NCI-H526 treated with DMSO at 0.1 percent for 48 hours (cell line): ENCODE data around the gene MLST8.
A peak's percentile ranks its signal among the peaks of the same experiment; 100 is the strongest.
"Not testable (repeated sequence)": the region's sequence is repeated elsewhere in the genome, so short reads cannot be mapped to it uniquely, and the experiment has no call there.

Source experiments
- DNase-seq: peaks from one replicate; lab custom pipeline; 2025; lab: John Stamatoyannopoulos, UW

Gene MLST8

DNA sequence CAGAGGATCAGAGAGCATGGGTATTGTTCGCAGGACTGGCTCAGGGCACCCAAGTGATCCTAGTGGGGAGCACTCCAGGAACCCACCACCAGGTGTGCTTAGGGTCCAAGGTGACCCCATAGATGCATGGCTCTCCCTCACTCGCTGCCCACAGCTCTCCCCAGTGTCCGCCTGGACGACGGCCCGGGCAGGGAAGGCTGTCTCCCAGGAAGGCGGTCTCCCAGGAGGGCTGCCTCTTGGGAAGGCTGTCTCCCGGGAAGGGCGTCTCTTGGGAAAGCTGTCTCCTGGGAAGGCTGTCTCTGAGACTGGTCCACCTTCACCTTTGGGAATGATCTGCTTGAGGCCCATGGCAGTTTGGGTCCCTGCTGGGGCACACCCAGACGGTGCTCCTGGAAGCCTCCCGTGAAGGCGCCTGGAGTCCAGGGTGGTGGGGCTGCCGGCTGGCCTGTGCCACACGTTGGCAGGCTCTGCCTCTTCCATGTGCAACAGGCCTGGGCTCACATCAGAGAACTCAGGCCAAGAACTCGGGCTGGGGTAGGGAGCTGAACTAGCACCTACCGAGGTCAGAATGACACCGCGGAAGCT is 41.1 kb downstream of the MLST8 start:
- no peak for DNase-seq

DNA sequence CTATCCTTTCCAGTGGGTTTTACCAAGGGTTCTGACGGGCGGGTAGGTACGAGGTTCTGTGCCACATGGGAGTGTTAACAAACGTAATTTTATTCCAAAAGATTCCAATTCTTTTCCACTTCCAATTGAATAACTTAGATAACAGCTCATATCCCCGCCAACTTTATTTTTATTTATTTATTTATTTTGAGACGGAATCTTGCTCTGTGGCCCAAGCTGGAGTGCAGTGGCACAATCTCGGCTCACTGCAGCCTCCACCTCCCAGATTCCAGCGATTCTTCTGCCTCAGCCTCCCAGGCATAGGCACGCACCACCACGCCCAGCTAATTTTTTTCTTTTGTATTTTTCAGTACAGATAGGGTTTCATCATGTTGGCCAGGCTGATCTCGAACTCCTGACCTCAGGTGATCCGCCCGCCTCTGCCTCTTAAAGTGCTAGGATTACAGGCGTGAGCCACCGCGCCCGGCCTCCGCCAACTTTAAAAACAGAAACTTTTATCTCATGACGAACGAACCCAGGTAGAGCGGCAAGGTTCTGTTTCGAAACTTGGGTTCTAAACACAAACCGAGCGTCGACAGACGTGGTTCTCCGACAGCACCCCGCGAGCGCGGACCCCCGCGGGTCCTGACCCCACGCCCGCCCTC is 45.5 kb downstream of the MLST8 start:
- no peak for DNase-seq

DNA sequence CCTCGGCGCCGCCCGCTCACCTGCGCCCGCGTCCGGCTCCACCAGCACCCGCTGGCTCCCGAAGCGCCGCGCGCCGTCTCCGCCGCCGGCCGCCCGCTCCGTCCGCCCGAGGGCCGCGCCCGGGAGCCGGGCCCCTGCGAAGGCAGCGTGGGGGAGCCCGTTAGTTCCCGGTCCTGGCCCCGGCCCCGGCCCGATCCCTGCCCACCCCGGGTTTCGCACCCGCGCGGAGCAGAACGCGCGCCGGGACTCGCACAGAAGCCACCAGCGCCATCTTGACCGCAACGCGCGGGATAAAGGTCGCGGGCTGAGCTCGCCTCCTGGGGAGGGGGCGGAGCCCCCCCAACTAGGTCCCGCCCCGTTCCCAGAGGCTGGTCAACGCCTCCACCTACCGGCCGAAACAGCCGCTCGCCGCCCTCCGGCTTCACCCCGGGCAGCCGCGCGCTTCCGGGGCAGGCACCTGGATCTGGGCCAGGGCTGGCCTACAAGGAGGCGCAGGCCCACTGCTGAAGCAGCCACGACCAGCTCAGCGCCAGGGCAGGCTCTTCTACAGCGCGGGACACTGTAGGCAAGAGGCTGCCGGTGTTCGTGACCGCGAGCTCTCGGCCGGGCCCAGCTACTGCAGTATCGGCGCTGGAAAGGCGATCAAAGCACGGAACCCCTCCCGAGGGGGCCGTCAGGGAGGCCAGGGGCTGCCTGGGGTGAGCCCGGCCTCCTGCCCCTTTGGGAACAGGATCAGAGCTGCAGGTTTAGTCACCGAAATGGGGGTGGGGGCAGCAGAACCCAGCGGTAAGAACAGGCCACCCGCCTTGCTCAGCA is 46.2 kb downstream of the MLST8 start, which contains the start of gene ECI1:
Gene ECI1 (minus strand): TSS at position 292 of the 816 bp plus-strand sequence. CDS start 21 bp downstream, at position 271.
- DNase-seq: peak; percentile 79

DNA sequence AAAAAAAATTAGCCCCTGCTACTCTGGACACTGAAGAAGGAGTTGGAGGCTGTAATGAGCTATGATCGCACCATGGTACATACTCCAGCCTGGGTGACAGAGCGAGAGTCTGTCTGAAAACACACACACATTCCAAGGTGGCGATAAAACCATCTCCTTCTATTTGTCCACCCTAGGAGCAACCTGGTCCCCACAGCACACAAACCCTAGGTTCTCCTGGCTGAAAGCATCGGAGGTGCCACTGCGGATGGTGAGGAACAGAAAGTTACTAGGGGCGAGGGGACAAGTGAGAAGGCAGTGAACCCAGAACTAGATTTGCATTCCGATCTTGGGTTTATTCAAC is 47.5 kb downstream of the MLST8 start:
- no peak for DNase-seq

DNA sequence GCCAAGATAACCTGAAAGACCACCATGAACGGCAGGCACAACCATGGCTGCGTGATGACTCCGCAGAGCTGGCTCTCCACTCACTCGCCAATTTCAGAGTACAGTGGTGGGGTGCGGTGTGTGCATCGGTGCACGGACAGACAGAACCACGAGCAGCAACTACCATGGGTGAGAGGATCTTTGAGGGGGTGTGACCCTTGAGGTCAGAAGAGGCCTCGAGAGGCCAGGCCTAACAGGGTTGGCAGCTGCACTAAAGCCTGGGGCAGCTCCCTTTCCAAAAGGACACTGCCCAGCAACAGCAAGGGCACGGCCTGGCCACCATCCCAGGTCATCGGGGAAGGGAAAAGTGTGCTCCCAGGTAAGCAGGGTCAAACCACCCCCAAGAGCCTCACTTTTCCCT is 48.0 kb downstream of the MLST8 start:
- DNase-seq: no peak

DNA sequence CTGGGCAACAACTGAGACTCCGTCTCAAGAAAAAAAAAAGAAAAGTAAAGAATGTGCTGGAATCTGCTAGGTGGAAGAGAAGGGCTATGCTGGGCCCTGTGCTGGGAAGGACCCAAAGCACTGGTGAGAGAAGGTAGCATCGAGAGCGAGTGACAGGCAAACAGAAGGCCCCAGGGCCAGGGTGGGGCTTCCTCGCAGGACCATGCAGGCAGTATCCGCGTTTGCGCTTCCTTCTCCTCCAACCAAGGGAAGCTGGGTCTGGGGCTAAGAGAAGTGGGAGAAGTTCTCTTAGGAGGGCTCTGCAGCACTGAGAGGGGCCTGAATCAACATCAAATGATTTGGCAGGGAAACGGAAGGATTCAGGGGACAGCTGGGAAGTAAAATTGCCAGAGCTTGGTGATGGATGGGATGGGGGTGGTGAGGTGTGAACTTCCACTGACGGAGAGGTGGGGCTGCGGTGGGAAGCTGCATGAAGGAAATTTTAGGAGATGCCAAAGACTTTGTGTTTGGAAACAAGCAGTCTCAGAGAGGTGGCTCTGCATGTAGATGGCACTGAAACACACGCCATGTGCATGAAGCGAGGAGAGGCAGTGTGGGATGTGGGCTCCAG is 51.4 kb downstream of the MLST8 start:
- DNase-seq: no peak

DNA sequence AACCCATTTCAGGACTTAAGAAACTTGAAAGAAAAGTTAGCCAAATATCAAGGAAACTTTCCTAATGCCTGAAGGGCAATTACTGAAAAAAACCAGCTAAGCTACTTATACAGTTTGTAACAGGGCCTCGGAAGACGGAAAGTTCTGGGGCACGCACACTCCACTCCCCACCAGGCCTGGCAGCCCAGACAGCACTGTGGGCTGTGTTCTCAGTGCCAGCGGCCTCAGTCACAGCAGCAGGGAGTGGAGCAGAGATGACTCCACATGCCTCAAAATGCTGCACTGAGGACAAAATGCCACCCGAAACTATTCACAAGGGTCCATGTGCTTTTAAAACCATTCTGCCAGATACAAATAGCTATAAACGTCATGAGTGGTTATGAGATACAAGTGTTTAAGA is 52.5 kb downstream of the MLST8 start:
- no peak for DNase-seq

DNA sequence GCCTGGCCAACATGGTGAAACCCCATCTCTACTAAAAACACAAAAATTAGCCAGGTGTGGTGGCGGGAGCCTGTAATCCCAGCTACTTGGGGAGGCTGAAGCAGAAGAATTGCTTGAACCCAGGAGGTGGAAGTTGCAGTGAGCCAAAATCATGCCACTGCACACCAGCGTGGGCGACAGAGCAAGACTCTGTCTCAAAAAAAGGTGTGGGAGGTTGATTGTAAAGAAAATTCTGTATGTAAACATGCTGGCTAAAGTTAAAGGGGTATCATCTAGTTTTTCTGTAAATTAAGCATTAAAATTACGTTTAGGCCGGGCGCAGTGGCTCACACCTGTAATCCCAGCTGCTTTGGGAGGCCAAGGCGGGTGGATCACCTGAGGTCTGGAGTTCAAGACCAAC is 53.3 kb downstream of the MLST8 start:
- not testable (repeated sequence) for DNase-seq
